Regular cardiac myocyte (primary cell): ENCODE measurements around the gene COX10. TPM values are rescaled to one million over a fixed set of nuclear protein-coding genes. Genes with fewer than 3 reads are reported as not detected.

Experiments
- total RNA-seq: library from RNA; depleted of rRNA; stranded (reverse); fragments of >200 nt; gene quantifications from 2 replicates; pipeline ENCODE4 v1.2.3, GENCODE V29; 2014

The COX10 gene
- total RNA-seq: 11.6 and 13.6 TPM in 2 replicates

GRCh38 chr17:14069251-14070021, at the start of gene COX10:
COX10 (plus strand) TSS chr17:14069504; CDS start chr17:14069606, 102 bp downstream.

GRCh38 chr17:14236762-14237161, 167.5 kb downstream of the COX10 start, which contains the start of gene CDRT15:
CDRT15 (minus strand) TSS chr17:14236862; CDS start chr17:14236833, 29 bp downstream.

Other genes starting within 250 kb of the COX10 start
- not detected in 2 replicates for gene CDRT15, start 167.4 kb downstream of the COX10 start, total RNA-seq
- 7.3 and 12.1 TPM in 2 replicates for gene HS3ST3B1, start 231.6 kb downstream of the COX10 start, total RNA-seq